NCI-H2081 treated with DMSO at 0.1 percent for 48 hours (cell line): ENCODE data around the gene ALOX12B.
"Not testable (repeated sequence)": the region's sequence is repeated elsewhere in the genome, so short reads cannot be mapped to it uniquely, and the experiment has no call there.

Experiments used
- DNase-seq: peaks from one replicate; lab custom pipeline; 2025; lab: John Stamatoyannopoulos, UW

Gene ALOX12B

DNA sequence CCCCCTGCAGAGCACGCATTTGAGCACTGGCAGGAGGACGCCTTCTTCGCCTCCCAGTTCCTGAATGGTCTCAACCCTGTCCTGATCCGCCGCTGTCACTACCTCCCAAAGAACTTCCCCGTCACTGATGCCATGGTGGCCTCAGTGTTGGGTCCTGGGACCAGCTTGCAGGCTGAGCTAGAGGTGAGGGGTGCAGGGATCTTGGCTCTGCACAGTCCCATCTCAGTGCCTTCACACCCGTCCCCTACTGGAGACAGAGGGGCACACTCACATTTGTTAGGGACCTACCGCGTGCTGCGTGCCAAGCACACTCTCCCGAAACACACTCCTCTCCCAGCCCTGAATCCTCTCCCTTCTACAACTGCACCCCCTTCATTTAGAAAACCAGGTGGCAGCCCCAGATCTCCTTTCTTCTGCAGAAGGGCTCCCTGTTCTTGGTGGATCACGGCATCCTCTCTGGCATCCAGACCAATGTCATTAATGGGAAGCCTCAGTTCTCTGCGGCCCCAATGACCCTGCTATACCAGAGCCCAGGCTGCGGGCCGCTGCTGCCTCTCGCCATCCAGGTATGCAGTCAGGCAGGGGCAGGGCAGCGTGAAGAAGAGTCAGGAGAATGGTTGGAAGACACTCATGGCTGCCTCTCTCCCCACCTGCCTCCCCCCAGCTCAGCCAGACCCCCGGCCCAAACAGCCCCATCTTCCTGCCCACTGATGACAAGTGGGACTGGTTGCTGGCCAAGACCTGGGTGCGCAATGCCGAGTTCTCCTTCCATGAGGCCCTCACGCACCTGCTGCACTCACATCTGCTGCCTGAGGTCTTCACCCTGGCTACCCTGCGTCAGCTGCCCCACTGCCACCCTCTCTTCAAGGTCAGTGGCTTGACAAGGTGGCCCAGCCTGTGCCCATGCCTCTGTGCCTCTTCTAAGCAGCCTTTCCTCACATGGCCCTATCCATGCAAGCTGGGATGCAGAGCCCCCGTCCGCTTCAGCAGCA is 42.4 kb downstream of the ALOX12B start:
- DNase-seq = no peak

DNA sequence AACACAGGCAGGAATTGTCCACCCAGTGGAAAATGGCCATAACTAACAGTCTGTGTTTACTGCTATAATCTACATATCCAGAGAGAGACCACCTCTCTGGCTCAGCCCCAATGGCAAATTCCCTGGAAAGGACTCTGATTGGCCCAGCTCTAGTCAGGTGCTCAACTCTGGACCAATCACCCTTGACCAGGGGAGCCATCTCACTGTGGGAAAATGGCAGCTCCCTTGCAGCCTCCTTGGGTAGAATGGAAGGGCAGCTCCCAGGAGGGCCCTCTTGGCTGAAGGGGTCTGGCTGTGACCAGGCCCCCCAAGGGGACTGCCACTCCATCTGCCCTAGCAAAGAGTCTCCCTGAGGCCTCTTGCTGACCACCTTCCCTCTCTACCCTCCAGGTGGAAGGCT is 45.5 kb downstream of the ALOX12B start:
- no peak for DNase-seq

DNA sequence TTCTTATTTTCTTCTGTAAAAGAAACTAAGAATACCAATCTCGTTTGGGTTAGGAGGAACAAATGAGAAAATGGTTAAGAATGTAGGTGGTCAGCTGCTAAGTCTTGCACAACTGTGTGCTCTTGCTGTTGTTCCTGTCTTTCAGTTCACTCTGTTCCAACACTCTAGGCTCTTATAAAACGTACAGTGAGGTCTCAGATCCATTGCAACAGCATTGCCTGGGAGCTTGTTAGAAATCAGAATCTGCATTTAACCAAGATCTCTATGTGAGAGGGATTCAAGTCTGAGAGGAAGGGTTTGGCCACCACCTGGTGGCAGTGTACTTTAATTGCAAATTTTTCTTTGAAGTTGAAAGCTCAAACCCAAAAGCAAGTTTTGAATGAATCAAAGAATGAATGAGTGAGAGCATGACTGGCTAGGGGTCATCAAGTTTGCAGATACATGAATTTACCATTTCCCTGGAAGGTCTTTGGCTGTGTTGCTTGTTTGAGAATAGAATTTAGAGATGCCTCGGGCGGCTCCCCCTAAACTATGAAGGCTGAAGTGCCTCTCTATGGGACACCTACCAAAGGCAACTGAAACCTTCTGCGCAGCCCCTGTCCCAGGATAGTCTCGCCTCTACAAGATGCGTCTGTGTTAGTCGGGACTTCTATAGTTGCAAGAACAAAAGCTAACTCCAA is 46.1 kb downstream of the ALOX12B start:
- no peak for DNase-seq

DNA sequence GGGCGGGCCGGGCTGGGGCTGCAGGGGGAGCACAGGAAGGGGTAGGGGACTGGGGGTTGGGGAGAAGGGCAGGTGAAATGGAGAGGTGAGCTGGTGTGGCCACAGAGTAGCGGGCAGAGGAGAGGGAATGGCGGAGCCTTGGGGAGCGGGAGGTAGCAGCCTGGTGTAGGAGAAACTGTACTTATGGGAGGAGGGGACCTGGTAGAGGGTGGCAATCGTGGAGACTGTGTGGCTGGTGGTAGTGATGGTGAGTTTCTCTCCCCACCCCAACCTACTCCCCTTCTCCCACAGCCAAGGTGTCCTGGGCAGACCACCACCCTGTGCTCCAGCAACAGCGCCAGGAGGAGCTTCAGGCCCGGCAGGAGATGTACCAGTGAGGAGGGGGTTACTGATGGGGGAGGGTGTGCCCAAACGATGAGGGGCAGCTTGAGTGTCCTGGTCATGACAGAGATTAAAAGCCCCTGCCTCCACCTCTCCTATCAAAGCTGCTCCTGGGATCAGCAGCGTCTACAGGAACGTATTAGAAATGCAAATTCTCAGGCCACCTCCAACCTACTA is 47.8 kb downstream of the ALOX12B start:
- DNase-seq = no peak

DNA sequence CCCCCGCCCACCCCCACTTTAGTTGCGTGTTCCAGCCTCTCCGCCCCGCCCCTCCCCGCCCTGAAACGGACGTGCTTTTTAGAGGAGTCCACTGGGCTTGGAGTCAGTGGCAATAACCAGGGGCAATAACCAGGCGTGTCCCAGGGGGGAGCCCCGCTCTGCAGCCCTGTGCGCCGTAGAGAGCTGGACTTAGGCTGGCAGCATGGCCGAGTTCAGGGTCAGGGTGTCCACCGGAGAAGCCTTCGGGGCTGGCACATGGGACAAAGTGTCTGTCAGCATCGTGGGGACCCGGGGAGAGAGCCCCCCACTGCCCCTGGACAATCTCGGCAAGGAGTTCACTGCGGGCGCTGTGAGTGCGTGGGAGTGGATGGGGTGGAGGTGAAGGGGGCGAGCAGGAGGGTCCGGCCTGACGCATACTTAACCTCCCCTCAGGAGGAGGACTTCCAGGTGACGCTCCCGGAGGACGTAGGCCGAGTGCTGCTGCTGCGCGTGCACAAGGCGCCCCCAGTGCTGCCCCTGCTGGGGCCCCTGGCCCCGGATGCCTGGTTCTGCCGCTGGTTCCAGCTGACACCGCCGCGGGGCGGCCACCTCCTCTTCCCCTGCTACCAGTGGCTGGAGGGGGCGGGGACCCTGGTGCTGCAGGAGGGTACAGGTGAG is 48.4 kb downstream of the ALOX12B start, which contains the start of gene ALOX15B:
ALOX15B (plus strand) TSS at position 106 of the 657 bp plus-strand sequence; CDS start at position 203, 97 bp downstream.
- no peak for DNase-seq

DNA sequence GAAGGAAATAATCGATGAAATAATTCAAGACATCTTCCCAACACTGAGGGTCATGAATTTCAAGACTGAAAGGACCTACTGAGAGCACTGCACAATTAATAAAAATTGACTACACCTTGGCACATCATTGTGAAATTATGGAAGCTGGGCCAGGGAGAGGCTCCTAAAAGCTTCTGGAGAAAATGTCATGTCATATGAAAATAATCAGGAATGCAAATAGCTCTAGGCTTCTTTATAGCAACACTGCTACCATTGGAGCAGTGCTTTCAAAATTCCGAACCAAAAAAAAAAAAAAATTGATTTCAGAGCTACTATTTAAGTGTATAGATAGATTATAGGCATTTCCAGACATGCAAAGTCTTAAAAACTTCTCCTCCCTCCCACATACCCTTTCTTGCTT is 55.1 kb downstream of the ALOX12B start:
- DNase-seq = no peak

DNA sequence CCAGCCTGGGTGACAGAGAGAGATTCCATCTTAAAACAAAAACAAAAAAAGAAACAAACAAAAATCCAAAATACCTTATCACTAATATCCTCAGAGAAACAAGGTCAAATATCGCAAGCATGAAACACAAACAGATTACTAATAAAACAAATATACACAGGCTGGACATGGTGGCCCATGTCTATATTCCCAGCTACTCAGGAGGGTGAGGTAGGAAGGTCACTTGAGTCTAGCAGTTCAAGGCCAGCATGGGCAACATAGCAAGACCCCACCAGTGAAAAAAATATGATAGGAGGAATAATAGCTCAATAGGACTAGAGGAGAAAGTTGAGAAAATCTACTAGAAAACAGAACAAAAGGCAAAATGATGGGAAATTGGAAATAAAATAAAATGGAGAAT is 55.6 kb downstream of the ALOX12B start:
- no peak for DNase-seq

DNA sequence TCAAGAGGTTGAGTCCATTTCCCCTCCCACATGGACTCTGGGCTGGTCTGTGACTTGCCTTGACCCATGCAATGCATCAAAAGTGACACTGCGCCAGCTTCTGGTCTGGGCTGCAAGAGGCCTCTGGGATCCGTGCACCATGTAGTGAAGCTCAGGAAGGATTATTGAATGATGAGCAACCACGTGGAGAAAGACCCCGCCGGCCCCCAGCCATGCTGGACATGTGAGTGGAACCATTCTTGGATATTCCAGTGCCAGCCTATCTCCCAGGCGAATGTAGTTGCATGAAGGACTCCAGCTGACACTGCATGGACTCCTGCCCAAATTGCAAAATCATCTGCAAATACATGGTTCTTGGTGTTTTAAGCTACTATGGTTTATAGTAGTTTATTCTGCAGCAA is 56.3 kb downstream of the ALOX12B start:
- DNase-seq = no peak

DNA sequence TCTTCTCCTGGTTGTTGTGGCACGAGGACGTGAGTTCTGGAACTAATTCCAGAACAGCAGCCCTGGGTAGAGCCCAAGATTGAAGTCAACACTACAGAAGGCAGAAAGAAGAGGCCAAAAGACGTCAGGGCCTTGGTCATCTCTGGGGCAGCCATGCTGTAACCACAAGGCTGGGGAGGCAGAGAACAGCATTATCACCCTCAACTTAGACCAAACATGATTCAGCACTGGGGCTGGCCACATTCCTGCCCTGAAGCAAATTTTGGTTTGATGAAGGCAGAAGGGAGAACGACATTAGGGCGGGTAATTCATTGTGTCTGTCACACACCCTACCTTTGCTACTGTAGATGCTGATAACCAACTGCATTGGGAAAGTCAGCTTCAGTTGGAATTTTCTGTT is 58.4 kb downstream of the ALOX12B start:
- DNase-seq = no peak

DNA sequence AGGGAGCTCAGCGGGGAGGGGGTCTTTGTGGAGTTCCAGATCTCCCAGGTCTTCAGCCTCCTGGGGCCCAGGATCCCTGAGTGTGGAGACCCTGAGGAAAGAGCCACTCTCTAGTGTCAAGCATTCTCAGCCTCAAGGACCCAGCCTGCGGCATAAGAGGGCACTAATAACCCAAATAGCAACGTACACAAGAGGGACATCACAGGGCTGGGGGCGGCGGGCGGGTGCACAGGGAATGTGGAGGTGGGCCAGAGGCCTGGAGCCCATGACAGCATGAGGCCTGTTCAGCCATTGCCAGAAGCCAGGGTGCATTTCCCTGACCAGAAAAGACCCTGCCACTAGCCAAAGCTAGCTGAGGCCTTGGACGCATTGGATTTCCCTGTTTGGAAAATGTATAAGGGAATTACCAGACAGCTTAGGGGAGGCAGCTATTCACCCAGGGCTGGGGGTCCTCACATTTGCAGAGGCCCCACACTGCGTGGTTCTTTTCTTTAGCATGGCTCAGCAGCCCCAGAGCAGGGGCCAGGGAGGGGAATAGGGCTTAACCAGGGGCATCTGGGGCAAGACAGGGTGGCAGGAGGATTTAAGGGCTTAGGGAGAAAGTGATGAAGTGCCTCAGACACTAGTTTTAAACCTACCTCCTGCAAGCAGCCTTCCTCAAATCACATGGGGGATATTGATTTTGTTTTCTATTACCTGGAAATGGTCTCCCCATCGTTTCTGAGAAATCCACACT is 62.2 kb downstream of the ALOX12B start:
- DNase-seq = no peak

DNA sequence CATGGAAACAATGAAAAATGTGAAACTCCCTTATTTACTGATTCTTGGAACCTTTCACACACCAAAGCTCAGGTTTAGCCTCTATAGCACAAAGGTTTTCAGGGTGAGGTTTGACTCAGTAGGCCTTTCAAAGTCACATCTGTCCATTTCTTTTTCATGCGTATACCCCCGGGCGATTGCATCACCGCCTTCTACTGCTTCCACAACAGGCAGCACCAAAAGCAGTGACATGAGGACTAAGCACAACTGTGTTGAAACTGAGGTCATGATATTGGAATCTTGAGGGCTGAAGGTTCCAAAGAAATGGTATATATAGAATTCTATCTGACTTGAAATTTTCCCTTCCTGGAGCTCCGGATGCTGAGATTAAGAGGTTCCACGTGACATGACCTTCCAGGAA is 63.4 kb downstream of the ALOX12B start:
- DNase-seq = not testable (repeated sequence)
